CD4-positive, CD25-positive, alpha-beta regulatory T cell (primary cell): Measurements from ENCODE around the gene ASB5. TPM values are rescaled to one million over a fixed set of nuclear protein-coding genes. Genes with fewer than 3 reads are reported as not detected.
"Not testable (repeated sequence)": the region's sequence is repeated elsewhere in the genome, so short reads cannot be mapped to it uniquely, and the experiment has no call there.

Experiments used
- ATAC-seq, 2 donors: fragments of 150-1000 bp; cut with Tn5 transposase; one replicate each; pipeline ENCODE4 v1.10.0; 2021; ENCODE audit warnings: low read depth in 2 of 2, moderate number of reproducible peaks in 2 of 2, moderate library complexity in 1 of 2
- DNase-seq, 3 donors: peaks; one replicate each; pipeline versions ENCODE4 v3.0.0 to v3.0.0-alpha.2; 2012 to 2022; ENCODE audit warnings: mixed read lengths in 1 of 3
- H3K27ac ChIP-seq: one replicate; pipeline ENCODE4 v1.7.0; 2013; ENCODE audit warnings: mild to moderate bottlenecking, low read length; ENCODE audit not compliant: insufficient read depth, poor library complexity, severe bottlenecking
- H3K27me3 ChIP-seq: one replicate; pipeline ENCODE4 v1.7.0; 2013; ENCODE audit warnings: low read length; ENCODE audit not compliant: control insufficient read depth, insufficient read depth
- H3K36me3 ChIP-seq: one replicate; pipeline ENCODE4 v1.7.0; 2013; ENCODE audit warnings: mild to moderate bottlenecking, low read length, moderate library complexity; ENCODE audit not compliant: control insufficient read depth, insufficient read depth
- H3K4me1 ChIP-seq: 2 replicates; pipeline ENCODE4 v1.7.0; 2013; ENCODE audit warnings: mild to moderate bottlenecking, low read length; ENCODE audit not compliant: insufficient read depth, control insufficient read depth, poor library complexity, severe bottlenecking
- H3K4me3 ChIP-seq: one replicate; pipeline ENCODE4 v1.7.0; 2013; ENCODE audit warnings: low read depth, mild to moderate bottlenecking, low read length, moderate library complexity
- H3K9me3 ChIP-seq, 2 experiments: 1 replicate in 1 of 2; 2 replicates in 1 of 2; pipeline ENCODE4 v1.7.0; 2013; ENCODE audit warnings: low read length in 2 of 2, mild to moderate bottlenecking in 1 of 2, moderate library complexity in 1 of 2; ENCODE audit not compliant: control insufficient read depth in 2 of 2
- H3K27ac Mint-ChIP-seq, 3 donors: one replicate each; pipeline ENCODE4 v1.8.0; 2020 to 2022; ENCODE audit warnings: mild to moderate bottlenecking in 3 of 3, mixed read lengths in 3 of 3, moderate library complexity in 2 of 3
- H3K27me3 Mint-ChIP-seq: one replicate; pipeline ENCODE4 v1.8.0; 2022; ENCODE audit warnings: mild to moderate bottlenecking, mixed read lengths
- H3K36me3 Mint-ChIP-seq: one replicate; pipeline ENCODE4 v1.8.0; 2020; ENCODE audit warnings: mixed read lengths
- H3K4me1 Mint-ChIP-seq, 4 donors: one replicate each; pipeline ENCODE4 v1.8.0; 2020 to 2022; ENCODE audit warnings: mixed read lengths in 4 of 4, mild to moderate bottlenecking in 1 of 4
- H3K4me3 Mint-ChIP-seq, 4 donors: one replicate each; pipeline ENCODE4 v1.8.0; 2020 to 2022; ENCODE audit warnings: mild to moderate bottlenecking in 4 of 4, mixed read lengths in 4 of 4, moderate library complexity in 3 of 4
- H3K9me3 Mint-ChIP-seq, 7 donors: one replicate each; pipeline ENCODE4 v1.8.0; 2020 to 2022; ENCODE audit warnings: mixed read lengths in 7 of 7, mild to moderate bottlenecking in 3 of 7, moderate library complexity in 2 of 7
- polyA plus RNA-seq, 4 donors: library from polyadenylated mRNA; unstranded; fragments of 300-500 nt; fragmentation: Illumina TruSeq; gene quantifications; one replicate each; pipeline ENCODE4 v1.2.3, GENCODE V29; 2021
- total RNA-seq: library from RNA; stranded (reverse); gene quantifications from one replicate; pipeline ENCODE4 v1.2.3, GENCODE V29; 2022

The ASB5 gene
- total and polyA plus RNA-seq, 5 donors from 2014 or later: not detected

GRCh38 chr4:176303938-176304337, 34.9 kb upstream of the ASB5 start:
- Mint-ChIP-seq H3K27me3 (peaks cover 14% of the 10 kb centered on the region), H3K4me1 (no peaks in the 10 kb centered on the region), H3K4me3 (no peak overlapping the region), H3K9me3 (peaks cover 0 to 1% (median 0%) of the 10 kb centered on the region in 7 donors), H3K27ac (no peak overlapping the region), H3K36me3 (no peaks in the 10 kb centered on the region)
- DNase-seq: no peak
- Histone ChIP-seq H3K27ac (no peak overlapping the region), H3K4me3 (no peak overlapping the region), H3K27me3 (peaks cover 11% of the 10 kb centered on the region), H3K9me3 (no peaks in the 10 kb centered on the region), H3K4me1 (no peaks in the 10 kb centered on the region), H3K36me3 (no peaks in the 10 kb centered on the region)
- no peak for ATAC-seq

DNA sequence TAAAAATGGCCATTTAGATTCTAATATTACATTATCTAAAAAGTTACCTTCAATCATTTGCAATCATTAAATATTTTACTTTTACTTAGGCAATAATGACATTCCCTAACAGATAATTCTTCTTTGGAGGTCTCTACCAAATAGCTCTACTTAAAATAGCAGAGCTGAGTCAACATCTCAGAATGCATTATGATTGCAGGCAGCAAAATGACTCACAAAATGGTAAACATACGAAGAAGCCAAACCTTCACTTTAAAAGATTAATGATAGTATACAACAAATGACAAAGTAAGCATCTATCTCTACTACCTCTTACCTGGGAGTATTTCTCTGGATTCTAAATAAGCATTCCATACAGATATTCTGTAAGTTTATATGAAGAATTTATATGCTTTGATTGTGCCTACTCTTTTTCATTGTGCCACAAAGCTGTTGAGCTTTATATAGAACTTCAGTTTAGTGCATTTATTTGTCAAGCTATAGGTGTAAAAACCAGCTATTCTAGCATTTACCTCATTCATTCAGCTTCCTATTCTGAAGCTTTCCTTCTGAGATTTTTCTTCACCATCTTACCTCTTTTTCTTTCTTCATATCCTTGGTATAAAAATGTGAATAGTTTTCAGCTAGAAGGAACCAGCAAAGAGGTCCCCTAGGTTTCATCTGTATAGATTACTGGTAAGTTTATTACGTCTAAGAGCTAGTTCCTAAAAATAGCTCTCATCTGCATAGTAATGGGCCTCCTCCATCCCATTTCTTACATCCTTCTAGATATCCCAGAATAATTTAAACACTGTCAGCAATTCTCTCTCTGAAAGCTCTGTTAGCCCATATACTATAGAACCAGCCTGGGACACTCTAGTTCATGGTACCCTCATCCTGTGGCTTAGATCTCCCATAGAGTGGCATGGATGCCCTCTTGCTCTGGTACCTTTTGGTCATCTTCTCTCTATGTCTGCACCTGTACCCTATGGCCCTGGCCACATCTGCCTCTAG, 33.6 kb upstream of the ASB5 start:
- H3K27ac ChIP-seq: no peak overlapping the region
- H3K4me3 ChIP-seq: no peak overlapping the region
- H3K4me1 ChIP-seq: no peaks in the 10 kb centered on the region
- ATAC-seq (no peak), DNase-seq (no peak)
- Mint-ChIP-seq H3K4me1 (no peaks in the 10 kb centered on the region), H3K9me3 (peaks cover 0 to 1% (median 0%) of the 10 kb centered on the region in 7 donors), H3K36me3 (no peaks in the 10 kb centered on the region), H3K4me3 (no peak overlapping the region), H3K27ac (no peak overlapping the region), H3K27me3 (peaks cover 14% of the 10 kb centered on the region)
- peaks cover 9% of the 10 kb centered on the region for H3K27me3 ChIP-seq
- no peaks in the 10 kb centered on the region for H3K9me3 ChIP-seq
- no peaks in the 10 kb centered on the region for H3K36me3 ChIP-seq

GRCh38 chr4:176300565-176300964, 31.5 kb upstream of the ASB5 start:
- peaks cover 0 to 1% (median 0%) of the 10 kb centered on the region in 7 donors for H3K9me3 Mint-ChIP-seq
- H3K36me3 Mint-ChIP-seq: no peaks in the 10 kb centered on the region
- DNase-seq: no peak
- peaks cover 9% of the 10 kb centered on the region for H3K27me3 Mint-ChIP-seq
- Histone ChIP-seq H3K4me3 (no peak overlapping the region), H3K27ac (no peak overlapping the region), H3K4me1 (no peaks in the 10 kb centered on the region), H3K27me3 (peaks cover 9% of the 10 kb centered on the region), H3K9me3 (no peaks in the 10 kb centered on the region), H3K36me3 (no peaks in the 10 kb centered on the region)
- no peak overlapping the region for H3K27ac Mint-ChIP-seq
- H3K4me1 Mint-ChIP-seq: no peaks in the 10 kb centered on the region
- H3K4me3 Mint-ChIP-seq: no peak overlapping the region
- no peak for ATAC-seq

DNA sequence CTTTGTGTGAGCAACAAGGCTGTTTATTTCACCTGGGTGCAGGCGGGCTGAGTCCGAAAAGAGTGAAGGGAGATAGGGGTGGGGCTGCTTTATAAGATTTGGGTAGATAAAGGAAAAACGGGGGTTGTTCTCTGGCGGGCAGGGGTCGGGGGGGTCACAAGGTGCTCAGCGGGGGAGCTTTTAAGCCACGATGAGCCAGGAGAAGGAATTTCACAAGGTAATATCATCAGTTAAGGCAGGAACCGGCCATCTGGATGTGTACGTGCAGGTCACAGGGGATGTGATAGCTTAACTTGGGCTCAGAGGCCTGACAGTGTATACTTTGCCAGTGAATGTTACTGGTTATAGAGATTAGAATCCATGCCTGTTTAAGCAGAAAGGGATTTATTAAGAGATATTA, 31.0 kb upstream of the ASB5 start:
- no peak for ATAC-seq
- Mint-ChIP-seq H3K4me3 (no peak overlapping the region), H3K27ac (no peak overlapping the region)

GRCh38 chr4:176298664-176299063, 29.6 kb upstream of the ASB5 start:
- Mint-ChIP-seq H3K4me3 (no peak overlapping the region), H3K27ac (no peak overlapping the region), H3K9me3 (no peaks in the 10 kb centered on the region), H3K27me3 (peaks cover 9% of the 10 kb centered on the region), H3K36me3 (no peaks in the 10 kb centered on the region), H3K4me1 (no peaks in the 10 kb centered on the region)
- Histone ChIP-seq H3K27me3 (peaks cover 2% of the 10 kb centered on the region), H3K27ac (no peak overlapping the region), H3K4me3 (no peak overlapping the region), H3K36me3 (no peaks in the 10 kb centered on the region), H3K9me3 (no peaks in the 10 kb centered on the region), H3K4me1 (no peaks in the 10 kb centered on the region)
- no peak for ATAC-seq
- DNase-seq: no peak

More for the DNA sequence above, 31.0 kb upstream of the ASB5 start:
- Histone ChIP-seq H3K36me3 (no peaks in the 10 kb centered on the region), H3K4me3 (no peak overlapping the region), H3K27ac (no peak overlapping the region), H3K9me3 (no peaks in the 10 kb centered on the region), H3K27me3 (peaks cover 9% of the 10 kb centered on the region), H3K4me1 (no peaks in the 10 kb centered on the region)
- Mint-ChIP-seq H3K9me3 (peaks cover 0 to 1% (median 0%) of the 10 kb centered on the region in 7 donors), H3K27me3 (peaks cover 9% of the 10 kb centered on the region), H3K36me3 (no peaks in the 10 kb centered on the region), H3K4me1 (no peaks in the 10 kb centered on the region)
- no peak for DNase-seq

DNA sequence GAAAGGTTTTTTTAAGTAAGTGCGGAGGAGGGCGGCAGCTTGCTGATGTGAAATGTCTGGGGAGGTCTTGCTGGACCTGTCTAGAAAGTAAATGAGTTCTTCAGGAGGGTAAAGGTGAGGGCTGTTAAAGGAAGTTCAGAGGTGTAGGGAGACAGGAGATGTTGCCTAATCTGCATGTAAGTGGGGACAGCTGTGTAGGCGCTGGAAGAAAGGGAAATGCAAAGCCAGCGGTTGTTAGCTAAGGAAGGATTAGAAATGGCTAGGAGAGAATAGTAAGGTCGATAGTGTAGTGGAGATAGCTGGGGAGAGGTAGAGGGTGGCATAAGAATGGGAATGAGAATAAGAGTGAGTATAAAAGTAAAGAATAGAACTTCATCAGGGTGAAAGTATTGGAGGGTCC, 26.9 kb upstream of the ASB5 start:
- not testable (repeated sequence) for H3K36me3 Mint-ChIP-seq

DNA sequence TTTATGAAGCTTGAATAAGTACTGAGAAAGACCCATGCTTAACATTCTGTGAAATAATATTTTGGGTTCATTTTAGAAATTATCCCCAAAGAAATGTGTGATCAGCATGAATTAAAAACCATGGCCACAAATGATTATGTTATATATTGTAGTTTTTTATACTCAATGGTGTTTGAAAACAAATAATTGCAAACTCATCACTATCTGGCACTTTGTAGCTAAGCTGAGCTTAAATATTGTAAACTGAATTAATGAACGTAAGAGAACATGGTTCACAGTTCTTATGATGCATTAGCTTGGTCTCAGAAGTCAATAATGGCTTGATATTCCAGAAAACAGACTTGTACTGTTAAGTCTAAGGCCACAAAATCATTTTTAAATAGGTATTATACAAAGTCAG, 24.6 kb upstream of the ASB5 start:
- peaks cover 5% of the 10 kb centered on the region for H3K27me3 Mint-ChIP-seq
- no peaks in the 10 kb centered on the region for H3K9me3 Mint-ChIP-seq
- DNase-seq (no peak), ATAC-seq (no peak)
- Histone ChIP-seq H3K9me3 (no peaks in the 10 kb centered on the region), H3K4me1 (no peaks in the 10 kb centered on the region), H3K27me3 (no peaks in the 10 kb centered on the region), H3K4me3 (no peak overlapping the region), H3K27ac (no peak overlapping the region), H3K36me3 (no peaks in the 10 kb centered on the region)
- no peak overlapping the region for H3K27ac Mint-ChIP-seq
- H3K4me1 Mint-ChIP-seq: no peaks in the 10 kb centered on the region
- no peak overlapping the region for H3K4me3 Mint-ChIP-seq
- no peaks in the 10 kb centered on the region for H3K36me3 Mint-ChIP-seq

More for the DNA sequence above, 26.9 kb upstream of the ASB5 start:
- H3K36me3 ChIP-seq, H3K4me3 Mint-ChIP-seq, DNase-seq, H3K27ac Mint-ChIP-seq, H3K27me3 Mint-ChIP-seq, ATAC-seq, H3K27me3 ChIP-seq, H3K9me3 ChIP-seq, H3K4me1 Mint-ChIP-seq, H3K9me3 Mint-ChIP-seq, H3K27ac ChIP-seq, H3K4me1 ChIP-seq, H3K4me3 ChIP-seq: not testable (repeated sequence)

DNA sequence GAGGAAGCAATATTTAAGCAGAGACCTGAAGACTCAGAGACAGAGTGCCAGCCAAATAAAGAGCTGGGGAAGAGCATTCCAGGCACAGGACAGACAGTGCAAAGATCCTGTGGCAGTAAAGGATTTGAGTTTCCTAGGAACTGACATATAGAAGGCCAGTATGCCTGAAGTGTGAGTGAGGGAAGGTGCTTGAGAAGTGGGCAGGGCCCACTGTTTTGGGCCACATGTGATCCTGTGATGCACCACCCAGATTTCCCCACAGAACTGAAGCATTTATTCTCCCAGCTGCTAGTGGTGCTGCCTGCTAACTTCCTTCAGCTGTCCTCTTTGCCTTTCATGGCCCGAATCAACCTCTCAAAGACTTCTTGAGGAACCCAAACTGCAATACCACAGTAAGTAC, 23.9 kb upstream of the ASB5 start:
- H3K27ac ChIP-seq: no peak overlapping the region
- Mint-ChIP-seq H3K27me3 (peaks cover 5% of the 10 kb centered on the region), H3K36me3 (no peaks in the 10 kb centered on the region), H3K9me3 (no peaks in the 10 kb centered on the region), H3K27ac (no peak overlapping the region), H3K4me3 (no peak overlapping the region), H3K4me1 (no peaks in the 10 kb centered on the region)
- H3K4me1 ChIP-seq: no peaks in the 10 kb centered on the region
- H3K36me3 ChIP-seq: no peaks in the 10 kb centered on the region
- ATAC-seq (no peak), DNase-seq (no peak)
- H3K27me3 ChIP-seq: no peaks in the 10 kb centered on the region
- H3K9me3 ChIP-seq: no peaks in the 10 kb centered on the region
- no peak overlapping the region for H3K4me3 ChIP-seq
